Measurements from ENCODE around the gene CARF.
"Not testable (repeated sequence)": the region's sequence is repeated elsewhere in the genome, so short reads cannot be mapped to it uniquely, and the experiment has no call there.

The CARF gene

DNA sequence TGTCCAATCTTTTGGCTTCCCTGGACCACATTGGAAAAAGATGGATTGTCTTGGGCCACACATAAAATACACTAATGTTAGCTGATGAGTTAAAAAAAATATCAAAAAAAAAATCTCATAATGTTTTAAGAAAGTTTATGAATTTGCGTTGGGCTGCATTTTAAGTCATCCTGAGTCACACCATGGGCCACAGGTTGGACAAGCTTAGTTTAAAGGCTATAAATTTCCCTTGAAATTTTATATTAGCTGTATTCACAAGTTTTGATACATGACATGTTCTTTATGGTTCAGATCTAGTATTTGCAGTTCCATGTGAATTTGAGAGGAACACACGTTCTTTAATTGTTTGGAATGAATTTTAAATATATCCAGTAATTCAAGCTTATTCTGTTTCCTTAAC lies 21.9 kb downstream of the CARF start:
- DNase-seq (ENCODE audit: low spot score), result no peak

DNA sequence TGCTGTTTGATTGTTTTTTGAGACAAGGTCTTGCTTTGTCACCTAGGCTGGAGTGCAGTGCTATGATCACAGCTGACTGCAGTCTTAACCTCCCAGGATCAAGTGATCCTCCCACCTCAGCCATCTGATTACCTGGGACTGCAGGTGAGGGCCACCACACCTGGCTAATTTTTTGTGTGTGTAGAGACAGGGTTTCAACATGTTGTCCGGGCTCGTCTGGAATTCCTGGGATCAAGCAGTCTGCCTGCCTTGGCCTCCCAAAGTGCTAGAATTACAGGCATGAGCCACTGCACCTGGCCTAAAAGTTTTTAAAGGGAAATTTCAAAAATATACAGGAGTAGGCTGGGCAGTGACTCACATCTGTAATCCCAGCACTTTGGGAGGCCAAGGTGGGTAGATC lies 22.4 kb downstream of the CARF start:
- DNase-seq (ENCODE audit: low spot score), result no peak

DNA sequence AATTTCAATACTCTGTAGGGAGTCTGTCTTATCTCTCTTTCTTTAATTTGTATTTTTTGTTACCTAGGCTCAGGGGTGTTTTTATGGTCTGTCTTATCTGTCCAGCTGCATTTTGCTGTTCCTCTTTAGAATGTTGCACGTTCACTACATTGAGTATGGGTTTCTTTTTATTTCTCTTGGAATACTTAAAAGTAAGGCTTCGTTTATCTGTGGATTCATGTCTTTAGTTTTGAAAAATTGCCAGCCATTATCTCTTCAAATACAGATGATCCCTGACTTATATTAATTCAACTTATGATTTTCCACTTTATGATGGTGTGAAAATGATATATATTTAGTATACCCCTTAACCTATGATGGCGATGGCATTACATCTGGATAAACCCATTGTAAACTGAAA lies 26.9 kb downstream of the CARF start:
- no peak for DNase-seq (ENCODE audit: low spot score)

DNA sequence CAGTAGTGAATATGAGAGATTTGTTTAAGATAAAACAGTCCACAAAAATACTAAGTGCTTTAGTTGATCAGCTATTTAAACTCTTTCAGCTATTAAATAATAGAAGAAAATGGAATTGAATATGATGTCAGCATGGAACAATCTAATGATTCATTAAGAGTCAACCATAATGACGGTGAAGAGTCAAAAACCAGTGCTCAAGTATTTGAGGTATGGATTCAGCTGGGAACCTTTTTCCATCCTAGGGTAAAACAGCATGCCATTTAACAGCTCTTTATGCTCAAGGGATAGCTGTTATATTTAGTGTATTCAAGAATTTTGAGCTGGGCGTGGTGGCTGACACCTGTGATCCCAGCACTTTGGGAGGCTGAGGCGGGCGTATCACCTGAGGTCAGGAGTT lies 29.7 kb downstream of the CARF start:
- DNase-seq (ENCODE audit: low spot score), result peak; percentile 12

DNA sequence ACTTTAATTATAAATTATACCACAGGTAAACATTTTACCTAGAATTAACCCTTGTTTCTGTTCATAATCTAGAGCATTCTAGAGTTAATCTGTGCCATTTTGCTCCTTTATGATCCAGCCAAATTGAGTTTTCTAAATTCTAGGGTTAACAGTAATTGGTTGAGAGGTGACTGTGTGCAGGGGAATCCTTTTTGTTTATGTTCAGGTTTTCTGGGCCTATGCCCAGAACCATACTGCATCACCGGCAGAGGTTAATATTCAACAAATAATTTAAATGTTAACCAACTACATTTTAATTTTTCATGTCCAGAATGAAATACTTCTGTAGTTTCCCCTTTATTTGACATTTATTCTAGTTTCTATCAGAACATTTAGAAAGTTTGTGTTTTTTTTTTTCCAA lies 32.3 kb downstream of the CARF start:
- DNase-seq (ENCODE audit: low spot score), result peak; percentile 39

DNA sequence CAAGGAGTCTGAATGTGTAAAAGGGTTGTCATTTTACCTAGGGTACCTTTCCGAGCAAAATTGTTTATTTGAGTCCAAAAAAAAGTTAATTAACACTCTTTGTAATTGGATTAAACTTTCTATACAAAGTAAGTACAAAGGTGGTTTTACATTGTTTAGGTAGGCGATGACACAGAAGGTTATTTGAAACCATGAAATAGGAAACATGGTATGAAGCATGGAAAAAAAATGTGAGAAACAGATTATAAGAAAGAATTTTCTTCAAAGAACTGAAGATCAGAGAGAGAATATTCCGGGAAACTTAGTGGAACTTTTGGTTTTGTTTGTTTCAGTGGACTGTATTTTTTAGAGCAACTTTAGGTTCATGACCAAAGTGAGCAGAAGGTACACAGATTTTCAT lies 32.7 kb downstream of the CARF start:
- DNase-seq (ENCODE audit: low spot score), result no peak

DNA sequence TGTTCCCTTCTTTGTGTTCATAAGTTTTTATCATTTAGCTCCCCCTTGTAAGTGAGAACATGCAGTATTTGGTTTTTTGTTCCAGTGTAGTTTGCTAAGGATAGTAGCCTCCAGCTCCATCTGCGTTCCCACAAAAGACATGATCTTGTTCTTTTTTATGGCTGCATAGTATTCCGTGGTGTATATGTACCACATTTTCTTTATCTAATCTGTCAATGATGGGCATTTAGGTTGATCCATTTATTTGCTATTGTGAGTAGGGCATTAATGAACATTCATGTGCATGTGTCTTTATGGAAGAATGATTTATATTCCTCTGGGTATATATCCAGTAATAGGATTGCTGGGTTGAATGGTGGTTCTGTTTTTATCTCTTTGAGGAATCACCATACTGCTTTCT lies 33.4 kb downstream of the CARF start:
- no peak for DNase-seq (ENCODE audit: low spot score)

DNA sequence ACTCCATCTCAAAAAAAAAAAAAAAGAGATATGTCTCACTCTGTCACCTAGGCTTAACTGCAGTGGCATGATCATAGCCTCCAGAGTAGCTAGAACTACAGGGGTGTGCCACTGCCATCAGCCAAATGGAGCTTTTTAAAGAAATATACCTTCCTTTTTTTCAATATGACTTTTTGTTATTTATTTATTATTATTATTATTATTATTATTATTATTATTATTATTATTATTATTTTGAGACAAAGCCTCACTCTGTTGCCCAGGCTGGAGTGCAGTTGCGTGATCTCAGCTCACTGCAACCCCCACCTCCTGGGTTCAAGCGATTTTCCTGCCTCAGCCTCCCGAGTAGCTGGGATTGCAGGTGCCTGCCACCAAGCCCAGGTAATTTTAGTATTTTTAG lies 37.3 kb downstream of the CARF start:
- not testable (repeated sequence) for DNase-seq (ENCODE audit: low spot score)

DNA sequence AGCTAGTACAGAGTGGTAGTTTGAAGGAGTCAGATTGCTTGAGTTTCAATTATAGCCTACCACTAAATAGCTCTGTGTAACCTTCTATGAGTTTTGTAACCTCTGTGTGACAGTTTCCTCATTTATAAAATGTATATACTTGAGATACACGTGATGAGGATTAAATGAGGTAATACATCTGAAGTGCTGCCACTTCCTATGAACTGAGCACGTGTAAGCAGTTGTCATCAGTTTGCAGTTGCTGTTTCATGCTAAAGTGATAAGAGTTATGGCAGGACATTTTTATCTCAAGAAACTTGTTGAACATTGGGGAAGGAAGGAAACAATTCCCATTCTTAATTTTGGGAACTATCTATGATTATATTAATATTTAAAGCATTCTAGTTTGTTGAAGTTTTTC lies 38.5 kb downstream of the CARF start:
- no peak for DNase-seq (ENCODE audit: low spot score)

DNA sequence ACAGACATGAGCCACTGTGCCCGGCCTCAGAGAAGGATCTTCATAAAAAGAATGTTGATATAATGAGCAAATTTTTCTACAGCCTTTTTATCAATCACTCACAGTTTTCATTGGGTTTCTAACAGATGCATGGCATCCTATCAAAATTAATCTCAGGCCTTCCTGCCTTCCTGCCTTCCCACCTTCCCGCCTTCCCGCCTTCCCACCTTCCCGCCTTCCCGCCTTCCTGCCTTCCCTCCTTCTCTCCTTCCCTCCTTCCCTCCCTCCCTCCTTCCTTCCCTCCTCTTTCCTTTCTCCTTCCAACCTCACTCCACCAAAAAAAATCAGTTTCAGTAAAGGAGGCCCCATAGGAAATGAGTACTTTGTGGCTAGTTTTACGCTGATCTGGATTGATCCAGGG lies 48.4 kb downstream of the CARF start:
- no peak for DNase-seq (ENCODE audit: low spot score)

DNA sequence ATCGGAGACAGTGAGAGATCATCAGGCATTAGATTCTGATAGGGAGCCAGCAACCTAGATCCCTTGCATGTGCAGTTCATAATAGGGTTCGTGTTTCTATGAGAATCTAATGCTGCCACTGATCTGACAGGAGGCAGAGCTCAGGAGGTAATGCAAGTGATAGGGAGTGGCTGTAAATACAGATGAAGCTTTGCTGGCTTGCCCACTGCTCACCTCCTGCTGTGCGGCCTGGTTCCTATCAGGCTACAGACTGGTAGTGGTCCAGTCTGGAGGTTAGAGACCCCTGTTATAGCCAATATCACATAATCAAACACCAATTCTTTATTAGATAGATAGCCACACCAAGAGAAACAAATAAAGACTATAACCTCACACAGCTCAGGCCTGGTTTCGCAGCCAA lies 51.6 kb downstream of the CARF start:
- DNase-seq (ENCODE audit: low spot score), result no peak

DNA sequence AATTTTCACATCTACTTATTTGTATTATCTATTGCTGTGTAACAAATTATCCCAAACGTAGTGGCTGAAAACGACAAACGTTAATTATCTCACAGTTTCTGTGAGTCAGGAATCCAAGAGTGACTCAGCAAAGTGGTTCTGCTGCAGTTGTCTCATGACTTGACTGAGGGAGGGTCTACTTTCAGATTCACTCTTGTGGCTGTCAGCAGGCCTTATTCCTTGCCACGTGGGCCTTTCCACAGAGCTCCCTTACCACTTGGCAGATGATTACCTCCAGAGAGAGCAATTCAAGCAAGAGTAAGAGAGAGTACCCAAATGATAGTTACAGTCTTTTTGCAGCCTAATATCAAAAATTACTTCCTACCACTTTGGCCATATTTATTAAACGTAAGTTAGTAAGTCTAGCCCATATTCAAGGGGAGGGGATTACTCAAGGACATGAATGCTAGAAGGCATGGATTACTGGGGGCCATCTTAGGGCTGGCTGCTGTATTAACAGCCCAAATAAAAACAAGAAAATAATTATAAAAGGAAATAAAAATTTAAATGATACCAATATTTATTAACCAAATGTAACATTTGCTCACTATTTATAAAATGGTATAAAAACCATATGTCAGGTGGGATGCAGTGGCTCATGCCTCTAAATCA lies 53.9 kb downstream of the CARF start:
- DNase-seq (ENCODE audit: low spot score), result peak; percentile 11

DNA sequence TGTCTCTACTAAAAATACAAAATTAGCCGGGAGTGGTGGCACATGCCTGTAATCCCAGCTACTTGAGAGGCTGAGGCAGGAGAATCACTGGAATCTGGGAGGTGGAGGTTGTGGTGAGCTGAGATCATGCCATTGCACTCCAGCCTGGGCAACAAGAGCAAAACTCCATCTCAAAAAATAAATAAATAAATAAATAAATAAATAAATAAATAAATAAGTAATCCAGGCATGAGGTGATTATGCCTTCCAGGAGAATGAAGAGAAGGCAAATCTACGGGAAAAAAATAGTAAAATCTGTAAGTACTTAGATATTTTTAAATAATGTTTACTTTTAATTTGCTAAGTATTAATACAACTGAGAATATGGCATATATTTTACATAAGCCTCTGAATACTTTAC lies 57.3 kb downstream of the CARF start:
- DNase-seq (ENCODE audit: low spot score), result not testable (repeated sequence)

DNA sequence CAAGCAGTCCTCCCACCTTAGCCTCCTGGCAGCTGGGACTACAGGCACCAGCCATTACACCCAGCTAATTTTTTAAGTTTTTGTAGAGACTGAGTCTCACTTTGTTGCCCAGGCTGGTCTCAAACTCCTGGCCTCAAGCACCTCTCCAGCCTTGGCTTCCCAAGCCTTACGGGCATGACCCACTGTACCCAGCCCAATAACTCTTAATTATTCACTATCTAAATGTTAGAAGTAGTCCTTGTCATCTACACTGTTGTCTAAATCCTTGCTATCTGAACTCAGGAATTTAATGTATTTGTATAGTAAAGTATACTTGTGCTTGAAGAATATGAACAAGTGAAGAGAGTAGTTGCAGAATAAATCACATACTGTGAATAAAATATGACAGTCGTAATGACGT lies 64.7 kb downstream of the CARF start:
- no peak for DNase-seq (ENCODE audit: low spot score)

DNA sequence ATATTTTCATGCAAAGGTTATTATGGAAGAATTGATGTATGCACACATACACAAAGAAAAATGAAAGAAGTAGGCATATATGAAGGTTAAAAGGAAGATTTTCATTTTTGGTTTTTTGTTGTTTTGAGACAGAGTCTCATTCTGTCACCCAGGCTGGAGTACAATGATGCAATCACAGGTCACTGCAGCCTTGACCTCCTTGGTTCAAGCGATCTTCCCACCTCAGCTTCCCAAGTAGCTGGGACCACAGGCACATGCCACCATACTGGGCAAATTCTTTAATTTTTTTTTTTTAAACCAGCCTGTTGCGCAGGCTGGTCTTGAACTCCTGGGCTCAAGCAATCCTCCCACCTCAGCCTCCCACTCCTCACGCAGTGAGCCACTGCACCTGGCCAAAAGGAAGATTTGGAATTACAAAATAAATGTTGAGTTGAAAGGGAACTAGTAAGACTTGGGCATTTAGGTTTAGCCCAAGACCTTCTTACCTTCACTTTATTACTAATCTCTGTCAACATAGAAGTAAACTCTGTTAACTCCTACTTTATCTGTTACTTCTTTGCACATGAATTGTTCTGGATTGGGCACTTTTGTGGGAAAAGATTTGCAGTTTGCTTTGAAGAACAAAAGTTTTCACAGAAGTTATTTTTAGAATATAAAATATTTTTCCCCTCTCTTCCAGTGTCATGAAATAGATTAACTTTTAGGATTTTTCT lies 70.9 kb downstream of the CARF start:
- no peak for DNase-seq (ENCODE audit: low spot score)

DNA sequence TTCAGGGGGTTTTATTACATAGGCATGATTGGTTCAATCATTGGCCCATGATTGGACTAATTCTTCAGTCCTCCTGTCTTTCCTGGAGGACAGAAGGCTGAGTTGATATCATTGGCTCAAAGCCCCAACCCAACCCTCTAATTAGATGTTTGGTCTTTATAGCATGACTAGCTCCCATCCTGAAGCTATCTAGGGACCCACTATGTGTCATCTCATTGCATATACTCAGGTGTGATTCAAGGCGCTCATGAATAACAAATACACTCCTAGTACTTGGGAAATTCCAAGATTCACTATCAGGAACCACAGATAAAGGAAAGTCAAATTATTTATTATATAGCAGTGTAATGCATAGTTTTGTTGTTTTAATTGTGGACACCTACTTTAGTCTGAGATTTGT lies 77.7 kb downstream of the CARF start:
- DNase-seq (ENCODE audit: low spot score), result no peak

DNA sequence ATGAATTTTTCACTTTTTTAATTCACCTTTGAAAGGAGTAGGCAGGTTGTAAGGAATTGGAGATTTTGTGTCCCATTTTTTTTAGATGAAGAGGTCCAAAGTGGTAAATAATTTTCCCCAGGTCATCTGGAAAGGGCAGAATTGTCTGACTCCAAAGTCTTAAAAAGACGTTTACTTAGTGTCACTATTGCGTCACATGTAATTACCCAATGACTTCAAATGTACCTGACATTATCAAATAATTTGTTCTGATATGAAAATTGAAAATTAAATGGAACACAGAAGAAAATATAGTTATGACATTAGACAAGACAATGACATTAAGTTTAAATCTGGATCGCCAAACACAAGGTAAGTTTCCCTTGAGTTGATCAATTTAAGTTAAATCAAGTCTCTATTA lies 78.4 kb downstream of the CARF start:
- no peak for DNase-seq (ENCODE audit: low spot score)

DNA sequence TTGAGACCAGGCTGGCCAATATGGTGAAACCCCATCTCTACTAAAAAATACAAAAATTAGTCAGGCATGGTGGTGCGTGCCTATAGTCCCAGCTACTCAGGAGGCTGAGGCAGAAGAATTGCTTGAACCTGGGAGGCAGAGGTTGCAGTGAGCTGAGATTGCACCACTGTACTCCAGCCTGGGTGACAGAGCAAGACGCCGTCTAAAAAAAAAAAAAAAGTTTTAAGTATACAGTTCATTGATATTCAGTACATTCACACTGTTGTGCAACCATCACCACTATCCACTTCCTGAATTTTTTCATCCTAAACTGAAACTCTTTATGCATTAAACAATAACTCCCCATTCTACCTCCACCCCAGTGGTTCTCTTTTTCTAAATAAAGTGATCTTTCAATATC lies 85.0 kb downstream of the CARF start:
- DNase-seq (ENCODE audit: low spot score), result not testable (repeated sequence)

DNA sequence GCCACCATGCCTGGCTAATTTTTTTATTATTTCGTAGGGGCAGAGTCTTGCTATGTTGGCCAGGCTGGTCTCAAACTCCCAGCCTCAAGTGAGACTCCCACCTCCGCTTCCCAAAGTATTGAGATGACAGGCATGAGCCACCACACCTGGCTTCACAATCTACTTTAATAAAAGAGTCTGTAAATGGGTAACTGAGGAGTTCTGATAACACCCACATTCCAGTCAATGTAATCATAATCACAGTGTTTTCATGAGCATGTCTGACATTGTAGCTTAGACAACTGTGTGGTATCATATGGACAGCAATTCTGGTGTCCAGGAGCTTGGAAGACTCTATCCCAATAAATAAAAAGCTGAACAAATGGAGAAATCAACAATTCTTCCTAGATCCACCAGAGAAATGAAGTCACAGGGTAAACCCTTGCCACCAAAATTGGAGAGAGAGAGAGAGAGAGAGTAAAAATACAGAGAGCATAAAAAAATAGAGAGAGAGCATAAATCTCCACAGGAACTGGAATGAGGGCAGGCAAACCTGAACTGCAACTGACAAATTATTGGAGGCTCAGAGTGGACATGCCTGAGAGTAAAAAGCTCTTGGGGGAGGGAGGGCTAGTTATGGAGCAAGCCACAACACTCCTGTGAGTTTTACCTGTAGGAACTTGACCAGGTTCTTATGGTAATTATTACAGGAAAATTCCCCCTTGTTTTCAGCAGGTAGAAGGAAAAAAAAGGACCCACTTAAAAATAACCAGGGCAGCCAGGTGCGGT lies 90.2 kb downstream of the CARF start:
- no peak for DNase-seq (ENCODE audit: low spot score)

DNA sequence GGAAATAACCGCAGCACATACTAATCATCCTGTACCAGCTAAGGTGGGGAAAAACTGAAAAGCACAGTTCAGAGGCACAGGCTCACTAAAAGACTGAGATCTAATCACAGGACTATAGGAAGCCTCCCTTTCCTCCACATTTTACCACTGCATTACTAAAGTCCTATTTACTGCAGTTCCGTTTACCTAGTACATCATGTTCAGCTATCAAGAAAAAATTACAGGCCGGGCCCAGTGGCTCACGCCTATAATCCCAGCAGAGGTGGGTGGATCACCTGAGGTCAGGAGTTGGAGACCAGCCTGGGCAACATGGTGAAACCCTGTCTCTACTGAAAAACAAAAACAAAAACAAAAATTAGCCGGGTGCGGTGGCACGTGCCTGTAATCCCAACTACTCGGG lies 91.6 kb downstream of the CARF start:
- no peak for DNase-seq (ENCODE audit: low spot score)

DNA sequence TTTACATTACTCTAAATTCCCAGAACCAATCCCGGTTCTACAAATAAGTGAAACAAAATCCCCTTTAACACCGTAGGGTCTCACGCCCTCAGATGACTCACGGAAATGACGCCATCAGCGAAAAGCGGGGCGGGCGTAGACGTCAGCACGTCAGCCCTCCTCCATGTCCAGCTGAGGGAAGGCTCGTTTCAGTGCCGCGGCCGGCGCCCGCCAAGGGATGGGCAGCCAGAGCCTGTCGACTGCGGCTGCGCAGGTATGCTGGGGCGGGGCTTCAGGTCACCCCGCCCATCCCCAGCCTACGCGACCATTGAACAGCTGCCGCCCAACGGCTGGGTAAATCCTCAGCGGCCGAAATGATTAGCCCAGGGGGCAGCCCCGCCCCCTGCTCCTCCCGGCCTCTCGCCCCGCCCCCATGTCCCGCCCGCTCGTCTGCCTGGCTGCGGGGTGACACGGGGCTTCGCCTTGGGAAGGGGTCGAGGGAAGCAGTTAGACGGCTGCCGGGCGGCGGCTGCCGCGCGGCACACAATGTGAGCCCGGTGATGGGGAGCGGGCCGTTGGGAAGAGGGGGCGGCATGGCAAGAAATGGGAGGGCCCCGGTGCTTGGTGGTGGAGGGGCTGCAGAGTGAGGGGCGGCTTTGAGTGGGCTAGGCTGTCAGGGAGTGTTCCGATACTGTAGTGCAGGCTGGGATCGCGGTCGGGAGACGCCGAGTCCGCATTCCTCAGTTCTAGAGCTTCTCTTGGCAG lies 102.6 kb downstream of the CARF start, which contains the start of gene NBEAL1:
Gene NBEAL1, plus strand, starts transcription at position 420 of the 744 bp plus-strand sequence. CDS start 1,510 bp downstream, outside the sequence.
- DNase-seq (ENCODE audit: low spot score), result peak; percentile 96

DNA sequence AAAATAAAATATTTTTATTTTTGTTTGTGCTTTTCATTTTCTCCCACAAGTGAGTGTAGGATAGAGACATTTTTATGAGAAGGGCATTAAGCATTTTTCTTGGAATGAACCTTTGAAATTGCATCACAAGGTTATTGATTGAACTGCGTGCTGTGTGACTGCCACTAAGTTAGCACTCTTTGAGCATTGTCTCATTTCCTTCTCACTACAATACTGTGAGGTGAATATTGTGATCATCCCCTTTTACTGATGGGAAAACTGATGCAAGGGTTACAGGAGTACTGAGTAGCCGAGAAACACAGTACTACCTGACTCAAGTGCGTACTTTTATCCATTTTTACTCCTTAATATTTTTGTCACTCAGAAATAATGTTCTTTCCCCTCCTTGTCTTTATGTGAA lies 104.6 kb downstream of the CARF start:
- DNase-seq (ENCODE audit: low spot score), result no peak

All from AG08396 (cell line).